GM12801 (cell line): Measurements from ENCODE around the gene COL25A1.

Experiments
- CTCF ChIP-seq: IDR thresholded peaks from one replicate; pipeline ENCODE4 v1.5.1; 2011; ENCODE audit warnings: control low read depth; ENCODE audit not compliant: insufficient read length; ENCODE audit errors: extremely low read depth

The COL25A1 gene

GRCh38 chr4:109010521-109010920, 291.9 kb downstream of the COL25A1 start:
- no peak for TF ChIP-seq CTCF

GRCh38 chr4:109009909-109010308, 292.5 kb downstream of the COL25A1 start:
- TF ChIP-seq CTCF, result no peak

- no peak for TF ChIP-seq CTCF
Measured at GRCh38 chr4:109007976-109008375, 294.5 kb downstream of the COL25A1 start.

- no peak for TF ChIP-seq CTCF
Measured at GRCh38 chr4:109005523-109005922, 296.9 kb downstream of the COL25A1 start.

- TF ChIP-seq CTCF, result no peak
Measured at GRCh38 chr4:109004418-109004817, 298.0 kb downstream of the COL25A1 start.

GRCh38 chr4:109003964-109004363, 298.5 kb downstream of the COL25A1 start:
- no peak for TF ChIP-seq CTCF

- TF ChIP-seq CTCF, result no peak
Measured at GRCh38 chr4:108991551-108992328, 310.7 kb downstream of the COL25A1 start.
